Urinary bladder (tissue), 4 donors: ENCODE results near the gene SLC2A1. TPM values are rescaled to one million over a fixed set of nuclear protein-coding genes. Genes with fewer than 3 reads are reported as not detected.

Source experiments
- DNase-seq: peaks from one replicate; pipeline ENCODE4 v3.0.0-alpha.2; 2015; ENCODE audit errors: extremely low spot score
- H3K27ac ChIP-seq: one replicate; pipeline ENCODE4 v1.5.1; 2013; ENCODE audit warnings: low read depth, mild to moderate bottlenecking, moderate library complexity
- H3K36me3 ChIP-seq: one replicate; pipeline ENCODE4 v1.6.1; 2013; ENCODE audit warnings: mild to moderate bottlenecking, moderate library complexity; ENCODE audit not compliant: insufficient read depth
- H3K4me1 ChIP-seq: one replicate; pipeline ENCODE4 v1.6.1; 2013; ENCODE audit warnings: mild to moderate bottlenecking, moderate library complexity; ENCODE audit not compliant: insufficient read depth
- H3K4me3 ChIP-seq: one replicate; pipeline ENCODE4 v1.5.1; 2013; ENCODE audit warnings: low read depth, low read length
- WGBS: extraction: QIAGEN DNeasy Blood & Tissue Kit; methylation state at CpG from one replicate; pipeline ENCODE4 v1.1.7; 2013; 5-methylcytosine and 5-hydroxymethylcytosine counted together
- polyA plus RNA-seq: library from polyadenylated mRNA; stranded (reverse); fragments of 200-250 nt; gene quantifications from one replicate; pipeline ENCODE4 v1.2.3, GENCODE V29; 2013
- total RNA-seq: library from RNA; depleted of rRNA; stranded (reverse); fragments of >200 nt; gene quantifications from one replicate; pipeline ENCODE4 v1.2.3, GENCODE V29; 2014
- donor health status: healthy with polysubstance abuse.
- donor health status: healthy.

SLC2A1 gene
- total and polyA plus RNA-seq, 2 donors = 56.1 to 78.5 TPM

GRCh38 chr1:42936309-42937078 lies 22.2 kb downstream of the SLC2A1 start:
- H3K4me3 ChIP-seq = no peak overlapping the region
- DNase-seq = no peak
- no peaks in the 10 kb centered on the region for H3K36me3 ChIP-seq
- H3K4me1 ChIP-seq = peaks cover 3% of the 10 kb centered on the region
- H3K27ac ChIP-seq = peak overlapping the region; percentile 74
- 30% methylated on average over 7 of the region's 7 CpGs for WGBS

GRCh38 chr1:42935971-42936308 lies 22.7 kb downstream of the SLC2A1 start:
- no peak for DNase-seq
- WGBS = 64% methylated on average over 5 of the region's 5 CpGs

GRCh38 chr1:42935313-42935895 lies 23.3 kb downstream of the SLC2A1 start:
- H3K27ac ChIP-seq = no peak overlapping the region
- no peak overlapping the region for H3K4me3 ChIP-seq
- no peaks in the 10 kb centered on the region for H3K36me3 ChIP-seq
- no peak for DNase-seq
- no peaks in the 10 kb centered on the region for H3K4me1 ChIP-seq
- 93% methylated on average over 8 of the region's 8 CpGs for WGBS

More at GRCh38 chr1:42935971-42936308, 22.7 kb downstream of the SLC2A1 start:
- peak overlapping the region; percentile 61 for H3K27ac ChIP-seq
- no peak overlapping the region for H3K4me3 ChIP-seq
- no peaks in the 10 kb centered on the region for H3K36me3 ChIP-seq
- no peaks in the 10 kb centered on the region for H3K4me1 ChIP-seq

- H3K36me3 ChIP-seq = no peaks in the 10 kb centered on the region
- H3K4me1 ChIP-seq = no peaks in the 10 kb centered on the region
- DNase-seq = no peak
- no peak overlapping the region for H3K27ac ChIP-seq
- H3K4me3 ChIP-seq = no peak overlapping the region
- WGBS = 92% methylated on average over 20 of the region's 20 CpGs
Observed at GRCh38 chr1:42934541-42935312, 23.9 kb downstream of the SLC2A1 start.

GRCh38 chr1:42933610-42934491 lies 24.8 kb downstream of the SLC2A1 start:
- no peak for DNase-seq
- 87% methylated on average over 9 of the region's 9 CpGs for WGBS
- Histone ChIP-seq H3K4me3 (no peak overlapping the region), H3K4me1 (no peaks in the 10 kb centered on the region), H3K27ac (peak overlapping the region; percentile 48), H3K36me3 (no peaks in the 10 kb centered on the region)

- H3K36me3 ChIP-seq = peaks cover 3% of the 10 kb centered on the region
- no peak overlapping the region for H3K4me3 ChIP-seq
- WGBS = 91% methylated on average over 5 of the region's 5 CpGs
- peak overlapping the region; percentile 48 for H3K27ac ChIP-seq
- H3K4me1 ChIP-seq = no peaks in the 10 kb centered on the region
- DNase-seq = no peak
Observed at GRCh38 chr1:42933060-42933586, 25.5 kb downstream of the SLC2A1 start.

- 81% methylated on average over 5 of the region's 5 CpGs for WGBS
- Histone ChIP-seq H3K4me3 (no peak overlapping the region), H3K36me3 (peaks cover 3% of the 10 kb centered on the region), H3K4me1 (no peaks in the 10 kb centered on the region), H3K27ac (peak overlapping the region; percentile 27)
- no peak for DNase-seq
Observed at GRCh38 chr1:42932442-42932941, 26.2 kb downstream of the SLC2A1 start.

- peaks cover 3% of the 10 kb centered on the region for H3K36me3 ChIP-seq
- H3K4me1 ChIP-seq = no peaks in the 10 kb centered on the region
- no peak overlapping the region for H3K4me3 ChIP-seq
- WGBS = 54% methylated on average over 11 of the region's 11 CpGs
- DNase-seq = no peak
- peak overlapping the region; percentile 43 for H3K27ac ChIP-seq
Observed at GRCh38 chr1:42931911-42932422, 26.7 kb downstream of the SLC2A1 start.

GRCh38 chr1:42931108-42931539 lies 27.5 kb downstream of the SLC2A1 start:
- peaks cover 3% of the 10 kb centered on the region for H3K36me3 ChIP-seq
- H3K27ac ChIP-seq = no peak overlapping the region
- no peak overlapping the region for H3K4me3 ChIP-seq
- 71% methylated on average over 7 of the region's 7 CpGs for WGBS
- no peak for DNase-seq
- H3K4me1 ChIP-seq = no peaks in the 10 kb centered on the region

GRCh38 chr1:42930178-42931107 lies 28.2 kb downstream of the SLC2A1 start:
- Histone ChIP-seq H3K36me3 (peaks cover 4% of the 10 kb centered on the region), H3K4me1 (no peaks in the 10 kb centered on the region), H3K27ac (no peak overlapping the region), H3K4me3 (no peak overlapping the region)
- DNase-seq = no peak
- 93% methylated on average over 25 of the region's 25 CpGs for WGBS

GRCh38 chr1:42929434-42930177 lies 29.1 kb downstream of the SLC2A1 start:
- peaks cover 4% of the 10 kb centered on the region for H3K36me3 ChIP-seq

More at GRCh38 chr1:42929434-42930177, 29.1 kb downstream of the SLC2A1 start:
- H3K4me3 ChIP-seq = no peak overlapping the region
- H3K27ac ChIP-seq = no peak overlapping the region
- H3K4me1 ChIP-seq = no peaks in the 10 kb centered on the region
- 90% methylated on average over 26 of the region's 26 CpGs for WGBS
- DNase-seq = no peak
